ENCODE measurements around the gene COL6A6. TPM values are rescaled to one million over a fixed set of nuclear protein-coding genes. Genes with fewer than 3 reads are reported as not detected.

COL6A6 gene
- total RNA-seq, 1 donor from 2014 or later = not detected

DNA sequence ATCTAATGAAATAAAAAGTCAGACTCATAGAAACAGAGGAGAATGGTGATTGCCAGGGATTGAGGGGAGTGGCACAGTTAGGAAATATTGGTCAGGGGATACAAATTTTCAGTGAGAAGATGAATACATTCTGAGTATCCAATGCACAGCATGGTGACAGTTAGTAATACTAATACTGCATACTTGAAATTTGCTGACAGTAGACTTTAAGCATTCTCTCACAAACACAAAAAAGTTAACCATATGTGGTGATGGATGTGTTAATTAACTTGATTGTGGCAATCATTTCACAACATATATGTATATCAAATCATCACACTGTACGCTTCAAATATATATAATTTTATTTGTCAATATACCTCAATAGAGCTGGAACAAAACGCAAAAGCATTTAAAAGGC is 9.2 kb upstream of the COL6A6 start:
- Histone ChIP-seq H3K36me3 (ENCODE audit: control insufficient read depth, insufficient read depth, low read length) (no peaks in the 10 kb centered on the region), H3K27me3 (ENCODE audit: control insufficient read depth, insufficient read depth, low read length) (no peaks in the 10 kb centered on the region), H3K4me3 (ENCODE audit: low read depth, low read length) (no peak overlapping the region)
- no peak for DNase-seq (ENCODE audit: low read depth)
- TF ChIP-seq, protein P1, sequence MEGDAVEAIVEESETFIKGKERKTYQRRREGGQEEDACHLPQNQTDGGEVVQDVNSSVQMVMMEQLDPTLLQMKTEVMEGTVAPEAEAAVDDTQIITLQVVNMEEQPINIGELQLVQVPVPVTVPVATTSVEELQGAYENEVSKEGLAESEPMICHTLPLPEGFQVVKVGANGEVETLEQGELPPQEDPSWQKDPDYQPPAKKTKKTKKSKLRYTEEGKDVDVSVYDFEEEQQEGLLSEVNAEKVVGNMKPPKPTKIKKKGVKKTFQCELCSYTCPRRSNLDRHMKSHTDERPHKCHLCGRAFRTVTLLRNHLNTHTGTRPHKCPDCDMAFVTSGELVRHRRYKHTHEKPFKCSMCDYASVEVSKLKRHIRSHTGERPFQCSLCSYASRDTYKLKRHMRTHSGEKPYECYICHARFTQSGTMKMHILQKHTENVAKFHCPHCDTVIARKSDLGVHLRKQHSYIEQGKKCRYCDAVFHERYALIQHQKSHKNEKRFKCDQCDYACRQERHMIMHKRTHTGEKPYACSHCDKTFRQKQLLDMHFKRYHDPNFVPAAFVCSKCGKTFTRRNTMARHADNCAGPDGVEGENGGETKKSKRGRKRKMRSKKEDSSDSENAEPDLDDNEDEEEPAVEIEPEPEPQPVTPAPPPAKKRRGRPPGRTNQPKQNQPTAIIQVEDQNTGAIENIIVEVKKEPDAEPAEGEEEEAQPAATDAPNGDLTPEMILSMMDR (IDR thresholded peaks at IDR 0.05; ENCODE audit: insufficient read depth, low read length, poor library complexity, severe bottlenecking) = no peak

- Histone ChIP-seq H3K4me3 (ENCODE audit: low read depth, low read length) (no peak overlapping the region), H3K36me3 (ENCODE audit: control insufficient read depth, insufficient read depth, low read length) (no peaks in the 10 kb centered on the region), H3K27me3 (ENCODE audit: control insufficient read depth, insufficient read depth, low read length) (no peaks in the 10 kb centered on the region)
- DNase-seq (ENCODE audit: low read depth) = no peak
- TF ChIP-seq, protein P1 (IDR thresholded peaks at IDR 0.05; ENCODE audit: insufficient read depth, low read length, poor library complexity, severe bottlenecking) = no peak
Measured at GRCh38 chr3:130509008-130509407, 8.0 kb upstream of the COL6A6 start.

DNA sequence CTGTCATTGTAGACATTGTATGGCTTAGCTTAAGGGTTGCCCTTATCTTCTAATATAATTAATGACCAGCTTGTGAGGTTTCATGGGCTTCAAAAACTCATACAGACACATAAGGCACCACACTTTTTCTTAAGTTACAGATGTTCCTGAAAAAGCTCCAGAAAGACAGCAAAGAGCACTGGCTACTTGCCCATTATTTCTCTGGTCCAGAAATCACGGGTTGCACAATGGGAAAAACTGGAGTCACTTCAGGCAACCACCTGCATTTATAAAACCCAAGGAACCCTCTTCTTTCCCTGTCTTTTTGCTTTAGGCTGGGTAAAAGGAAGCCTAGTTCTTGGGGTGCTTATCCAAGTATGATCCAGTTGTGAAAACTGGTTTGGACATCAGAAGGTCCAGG is 2.3 kb upstream of the COL6A6 start:
- no peak for DNase-seq (ENCODE audit: low read depth)
- Histone ChIP-seq H3K27me3 (ENCODE audit: control insufficient read depth, insufficient read depth, low read length) (peaks cover 26% of the 10 kb centered on the region), H3K36me3 (ENCODE audit: control insufficient read depth, insufficient read depth, low read length) (no peaks in the 10 kb centered on the region), H3K4me3 (ENCODE audit: low read depth, low read length) (no peak overlapping the region)
- TF ChIP-seq, protein P1 (IDR thresholded peaks at IDR 0.05; ENCODE audit: insufficient read depth, low read length, poor library complexity, severe bottlenecking) = no peak

GRCh38 chr3:130515755-130516154 is 1.2 kb upstream of the COL6A6 start:
- no peaks in the 10 kb centered on the region for H3K36me3 ChIP-seq (ENCODE audit: control insufficient read depth, insufficient read depth, low read length)
- DNase-seq (ENCODE audit: low read depth) = no peak
- H3K27me3 ChIP-seq (ENCODE audit: control insufficient read depth, insufficient read depth, low read length) = peaks cover 27% of the 10 kb centered on the region
- no peak overlapping the region for H3K4me3 ChIP-seq (ENCODE audit: low read depth, low read length)
- TF ChIP-seq, protein P1 (IDR thresholded peaks at IDR 0.05; ENCODE audit: insufficient read depth, low read length, poor library complexity, severe bottlenecking) = no peak

DNA sequence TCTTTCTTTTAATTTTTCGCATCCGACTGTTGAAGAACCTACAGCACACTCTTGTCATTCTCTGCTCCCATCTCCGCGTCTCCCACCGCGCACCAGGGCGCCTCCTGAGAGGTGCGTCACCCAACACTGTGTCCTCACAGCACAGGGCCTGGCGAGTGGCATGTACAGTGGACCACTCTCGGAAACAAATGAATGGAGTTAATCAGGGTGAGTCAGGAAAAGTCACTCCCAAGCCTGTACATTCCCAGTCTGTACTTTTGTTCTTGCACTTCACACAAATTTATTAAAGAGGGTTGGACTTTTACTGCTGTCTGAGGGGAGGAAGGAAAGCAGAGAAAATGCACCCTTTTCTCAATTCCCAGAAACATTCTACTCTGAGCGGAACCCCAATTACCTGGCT is 625 bp downstream of the COL6A6 start:
- TF ChIP-seq, protein P1 (IDR thresholded peaks at IDR 0.05; ENCODE audit: insufficient read depth, low read length, poor library complexity, severe bottlenecking) = no peak
- no peak overlapping the region for H3K4me3 ChIP-seq (ENCODE audit: low read depth, low read length)
- peaks cover 27% of the 10 kb centered on the region for H3K27me3 ChIP-seq (ENCODE audit: control insufficient read depth, insufficient read depth, low read length)
- H3K36me3 ChIP-seq (ENCODE audit: control insufficient read depth, insufficient read depth, low read length) = no peaks in the 10 kb centered on the region
- no peak for DNase-seq (ENCODE audit: low read depth)

DNA sequence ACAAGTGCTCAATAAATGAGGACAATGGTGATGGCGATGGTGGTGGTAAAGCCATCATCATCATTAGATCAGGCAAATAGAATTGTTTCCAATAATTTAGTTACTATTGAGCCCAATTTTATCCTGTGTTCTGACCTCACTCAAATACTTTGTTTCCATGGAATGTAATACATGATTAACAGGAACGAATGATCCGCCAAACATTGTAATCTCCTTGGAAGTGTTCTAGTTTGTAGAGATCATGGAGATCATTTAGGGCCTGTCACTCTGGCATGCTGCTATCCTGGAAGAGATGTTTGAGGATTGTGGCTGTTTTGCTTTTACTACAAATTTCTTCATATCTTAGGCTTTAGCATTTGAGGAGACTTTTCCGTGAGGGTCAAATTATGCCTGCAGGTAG is 2.8 kb downstream of the COL6A6 start:
- no peak for DNase-seq (ENCODE audit: low read depth)

More for the DNA sequence above, 2.8 kb downstream of the COL6A6 start:
- Histone ChIP-seq H3K27me3 (ENCODE audit: control insufficient read depth, insufficient read depth, low read length) (peaks cover 24% of the 10 kb centered on the region), H3K4me3 (ENCODE audit: low read depth, low read length) (no peak overlapping the region), H3K36me3 (ENCODE audit: control insufficient read depth, insufficient read depth, low read length) (no peaks in the 10 kb centered on the region)
- TF ChIP-seq, protein P1 (IDR thresholded peaks at IDR 0.05; ENCODE audit: insufficient read depth, low read length, poor library complexity, severe bottlenecking) = no peak
